Testis (tissue), 3 donors: ENCODE measurements around the gene FZD1. TPM values are rescaled to one million over a fixed set of nuclear protein-coding genes. Genes with fewer than 3 reads are reported as not detected.

ENCODE experiments used
- DNase-seq: peaks from one replicate; pipeline ENCODE4 v3.0.0-alpha.2; 2019
- H3K27ac ChIP-seq, 2 donors: fragments of 200-600 bp; sonication (generic); one replicate each; pipeline ENCODE4 v1.5.1; 2019
- H3K27me3 ChIP-seq: fragments of 200-600 bp; sonication (generic); one replicate; pipeline ENCODE4 v1.5.1; 2019
- H3K36me3 ChIP-seq: fragments of 200-600 bp; sonication (generic); one replicate; pipeline ENCODE4 v1.5.1; 2017; ENCODE audit warnings: low read depth; ENCODE audit errors: missing control alignments
- H3K4me1 ChIP-seq: fragments of 200-600 bp; sonication (generic); one replicate; pipeline ENCODE4 v1.5.1; 2019
- H3K4me3 ChIP-seq, 2 donors: fragments of 200-600 bp; sonication (generic); one replicate each; pipeline ENCODE4 v1.5.1; 2017 to 2019
- H3K9me3 ChIP-seq: fragments of 200-600 bp; sonication (generic); one replicate; pipeline ENCODE4 v1.5.1; 2017
- POLR2A ChIP-seq: fragments of 450-650 bp; IDR thresholded peaks from one replicate; pipeline ENCODE4 v1.6.1; 2017; ENCODE audit warnings: antibody characterized with exemption, mild to moderate bottlenecking, moderate library complexity
- WGBS, 2 donors: methylation state at CpG; one replicate each; pipeline ENCODE4 v1.1.5; 2018; 5-methylcytosine and 5-hydroxymethylcytosine counted together
- intact Hi-C: fragments of 100-400 bp; cut with DNase I; formaldehyde crosslinking; loops from one replicate; pipeline ENCODE4 v1.15.1; 2023; ENCODE audit warnings: low total_unique reads
- polyA plus RNA-seq: library from polyadenylated mRNA; stranded (reverse); fragments of 350-450 nt; fragmentation: Illumina TruSeq; extraction: RNeasy Lipid Tissue Mini Kit (QIAGEN cat#74804); gene quantifications from one replicate; pipeline ENCODE4 v1.2.3, GENCODE V29; 2014; ENCODE audit warnings: low read depth, low replicate concordance; ENCODE audit not compliant: insufficient read depth
- total RNA-seq, 2 donors: library from RNA; depleted of rRNA; stranded (reverse); fragments of >200 nt; gene quantifications; one replicate each; pipeline ENCODE4 v1.2.3, GENCODE V29; 2016
- TF ChIP-seq, protein P1 (sequence below), 3 experiments: fragments of 450-650 bp in 2 of 3; fragments of 200-600 bp in 1 of 3; sonication (generic) in 1 of 3; IDR thresholded peaks; one replicate each; pipeline ENCODE4 v1.5.1; 2016 to 2019; ENCODE audit warnings: antibody characterized with exemption in 3 of 3, mild to moderate bottlenecking in 2 of 3, moderate library complexity in 1 of 3

FZD1 gene
- total and polyA plus RNA-seq, 3 donors from 2014 or later: 5.9 to 9.5 (median 6.9) TPM

DNA sequence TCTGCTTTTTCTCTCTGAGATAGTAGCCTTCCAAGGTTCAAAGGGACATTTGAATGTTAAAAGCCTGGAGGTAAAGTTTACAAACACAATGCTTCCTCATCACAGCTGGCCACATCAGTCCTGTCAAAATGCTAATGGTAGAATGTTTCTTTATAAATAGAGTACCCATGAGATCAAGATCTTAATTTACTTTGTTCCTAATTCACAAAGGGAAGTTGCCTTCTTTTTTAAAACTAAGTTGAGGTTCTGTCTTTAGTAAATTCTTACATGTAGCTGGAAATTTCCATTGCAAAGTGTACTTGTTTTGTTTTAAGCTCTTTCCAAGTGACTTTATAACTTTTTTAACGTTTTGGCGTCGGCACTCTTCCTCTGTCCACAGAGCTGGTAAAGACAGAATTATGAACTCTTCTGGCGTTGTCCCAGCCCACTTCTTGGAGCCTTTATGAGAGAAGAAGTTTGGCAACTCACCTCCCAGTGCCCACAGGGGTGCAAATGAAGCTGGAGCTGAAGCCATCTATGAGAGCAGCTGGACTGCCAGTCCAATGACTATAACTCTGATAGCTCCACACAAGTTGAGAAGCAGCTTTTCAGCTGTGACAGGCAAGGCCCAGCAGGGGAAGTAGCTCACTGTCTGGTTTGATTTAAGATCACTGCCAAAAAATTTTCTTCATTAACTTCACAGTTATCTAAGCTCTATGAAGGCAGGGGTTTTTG, 23.3 kb downstream of the FZD1 start:
- H3K27me3 ChIP-seq: no peaks in the 10 kb centered on the region
- no peak for TF ChIP-seq POLR2A
- TF ChIP-seq, protein P1, sequence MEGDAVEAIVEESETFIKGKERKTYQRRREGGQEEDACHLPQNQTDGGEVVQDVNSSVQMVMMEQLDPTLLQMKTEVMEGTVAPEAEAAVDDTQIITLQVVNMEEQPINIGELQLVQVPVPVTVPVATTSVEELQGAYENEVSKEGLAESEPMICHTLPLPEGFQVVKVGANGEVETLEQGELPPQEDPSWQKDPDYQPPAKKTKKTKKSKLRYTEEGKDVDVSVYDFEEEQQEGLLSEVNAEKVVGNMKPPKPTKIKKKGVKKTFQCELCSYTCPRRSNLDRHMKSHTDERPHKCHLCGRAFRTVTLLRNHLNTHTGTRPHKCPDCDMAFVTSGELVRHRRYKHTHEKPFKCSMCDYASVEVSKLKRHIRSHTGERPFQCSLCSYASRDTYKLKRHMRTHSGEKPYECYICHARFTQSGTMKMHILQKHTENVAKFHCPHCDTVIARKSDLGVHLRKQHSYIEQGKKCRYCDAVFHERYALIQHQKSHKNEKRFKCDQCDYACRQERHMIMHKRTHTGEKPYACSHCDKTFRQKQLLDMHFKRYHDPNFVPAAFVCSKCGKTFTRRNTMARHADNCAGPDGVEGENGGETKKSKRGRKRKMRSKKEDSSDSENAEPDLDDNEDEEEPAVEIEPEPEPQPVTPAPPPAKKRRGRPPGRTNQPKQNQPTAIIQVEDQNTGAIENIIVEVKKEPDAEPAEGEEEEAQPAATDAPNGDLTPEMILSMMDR (IDR thresholded peaks at IDR 0.05): no peak
- intact Hi-C loops: no loop called here
- no peaks in the 10 kb centered on the region for H3K4me1 ChIP-seq
- H3K4me3 ChIP-seq: no peak overlapping the region
- DNase-seq: no peak
- 39 to 48% methylated on average over 4 of the region's 4 CpGs for WGBS, 2 donors
- H3K36me3 ChIP-seq: no peaks in the 10 kb centered on the region
- H3K27ac ChIP-seq: peak overlapping the region in 1 of 2 donors; percentile 50
- no peaks in the 10 kb centered on the region for H3K9me3 ChIP-seq

DNA sequence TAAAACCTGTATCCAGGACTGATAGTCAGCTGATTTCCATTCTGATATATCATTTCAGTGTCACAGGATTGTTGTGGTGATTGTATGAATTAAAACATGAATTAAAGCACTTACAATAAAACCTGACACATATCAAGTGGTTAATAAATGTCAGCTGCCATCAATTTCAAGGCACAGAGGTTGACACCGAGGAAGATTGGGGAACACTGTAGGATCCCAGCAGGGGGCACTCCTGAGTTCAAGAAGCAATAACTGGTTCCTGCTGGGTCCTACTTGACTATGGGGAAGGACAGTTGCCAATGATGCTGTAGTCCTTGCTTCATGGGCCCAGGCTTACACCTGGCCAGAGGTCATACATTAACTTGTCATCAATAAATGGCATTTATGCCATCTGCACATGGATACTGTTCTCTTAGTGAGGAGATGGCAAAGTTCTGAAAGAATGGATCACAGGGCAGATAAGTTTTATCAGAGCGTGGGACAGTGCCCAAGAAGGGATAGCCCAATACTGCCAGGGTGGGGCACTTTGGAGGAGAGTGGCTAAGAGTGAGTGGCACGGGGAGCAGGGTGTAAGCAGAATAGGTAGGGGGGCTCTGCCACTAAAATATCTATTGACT, 24.1 kb downstream of the FZD1 start:
- H3K9me3 ChIP-seq: no peaks in the 10 kb centered on the region
- H3K27ac ChIP-seq: no peak overlapping the region
- WGBS, 2 donors: 82 to 96% methylated on average over 3 of the region's 3 CpGs
- TF ChIP-seq, protein P1 (IDR thresholded peaks at IDR 0.05): peak; percentile 24 to 27 (median 27)
- TF ChIP-seq POLR2A: no peak
- H3K27me3 ChIP-seq: no peaks in the 10 kb centered on the region
- H3K4me1 ChIP-seq: no peaks in the 10 kb centered on the region
- H3K36me3 ChIP-seq: no peaks in the 10 kb centered on the region
- DNase-seq: peak; percentile 73
- intact Hi-C loops: no loop called here
- H3K4me3 ChIP-seq: no peak overlapping the region

DNA sequence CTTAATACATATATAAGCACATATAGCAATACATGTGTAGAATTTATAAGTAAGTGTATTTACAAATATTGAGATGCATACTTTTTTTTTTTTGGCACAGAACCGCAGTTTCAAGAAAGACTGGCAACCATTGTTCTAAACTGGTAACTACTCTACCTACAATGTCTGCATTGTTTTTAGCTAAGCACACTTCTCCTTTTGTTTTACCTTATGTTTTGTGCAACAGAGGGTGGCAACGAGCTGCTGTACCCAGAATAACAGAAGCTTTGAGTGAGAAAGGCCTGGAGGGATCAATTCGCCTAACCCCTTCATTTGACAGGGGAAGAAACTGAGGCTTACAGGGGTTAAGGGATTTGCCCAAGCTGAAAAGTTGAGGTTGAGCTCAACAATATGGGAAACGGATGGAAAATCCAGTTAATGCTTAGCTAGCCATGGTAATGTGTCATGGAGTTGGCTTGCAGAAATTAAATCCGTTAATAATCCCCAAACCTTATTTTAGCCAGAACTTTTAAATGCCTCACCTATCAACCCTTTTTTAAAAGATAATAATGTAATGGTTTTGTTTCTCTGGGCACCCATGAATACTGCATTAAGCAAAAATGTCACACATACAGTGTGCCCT, 25.5 kb downstream of the FZD1 start:
- TF ChIP-seq POLR2A: no peak
- TF ChIP-seq, protein P1 (IDR thresholded peaks at IDR 0.05): no peak
- Histone ChIP-seq H3K27ac (no peak overlapping the region), H3K36me3 (no peaks in the 10 kb centered on the region), H3K4me3 (no peak overlapping the region), H3K9me3 (no peaks in the 10 kb centered on the region), H3K4me1 (peaks cover 10% of the 10 kb centered on the region), H3K27me3 (no peaks in the 10 kb centered on the region)
- intact Hi-C loops: no loop called here
- 75 to 76% methylated on average over 5 of the region's 5 CpGs for WGBS, 2 donors
- DNase-seq: no peak

DNA sequence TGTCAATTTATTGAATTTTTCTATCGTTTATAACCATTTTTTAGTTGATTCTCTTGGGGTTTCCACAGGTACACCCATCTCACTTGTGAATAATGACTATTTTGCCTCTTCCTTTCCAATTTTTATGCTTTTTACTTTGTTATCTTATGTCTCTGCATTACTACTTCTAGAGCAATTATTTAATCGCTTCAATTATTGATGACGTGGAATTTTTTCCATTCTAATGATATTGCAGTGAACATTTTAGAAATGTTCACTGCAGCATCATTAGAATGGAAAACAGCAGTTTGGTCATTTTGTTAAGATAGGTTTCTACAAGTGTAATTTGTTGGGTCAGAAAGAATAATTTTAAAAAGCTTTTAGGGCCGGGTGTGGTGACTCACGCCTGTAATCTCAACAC, 27.1 kb downstream of the FZD1 start:
- Histone ChIP-seq H3K4me1 (peaks cover 11% of the 10 kb centered on the region), H3K36me3 (no peaks in the 10 kb centered on the region), H3K9me3 (no peaks in the 10 kb centered on the region), H3K4me3 (no peak overlapping the region), H3K27ac (no peak overlapping the region), H3K27me3 (no peaks in the 10 kb centered on the region)
- intact Hi-C loops: no loop called here
- no peak for DNase-seq
- TF ChIP-seq, protein P1 (IDR thresholded peaks at IDR 0.05): no peak
- TF ChIP-seq POLR2A: no peak
- 88 to 92% methylated on average over 5 of the region's 5 CpGs for WGBS, 2 donors
